Measurements from ENCODE around the gene GPR146. TPM values are rescaled to one million over a fixed set of nuclear protein-coding genes. Genes with fewer than 3 reads are reported as not detected.

The GPR146 gene
- polyA plus RNA-seq, 6 donors from 2014 or later = 2.0 to 9.7 (median 3.9) TPM

- Mint-ChIP-seq H3K27ac (peak overlapping the region in 1 of 6 donors; percentile 27), H3K36me3 (no peaks in the 10 kb centered on the region), H3K4me3 (peak overlapping the region in 2 of 8 donors; percentile 26 to 68), H3K9me3 (no peaks in the 10 kb centered on the region), H3K27me3 (peaks cover 9 to 28% (median 19%) of the 10 kb centered on the region in 3 donors), H3K4me1 (peaks cover 17 to 32% (median 28%) of the 10 kb centered on the region in 3 donors)
- DNase-seq (no peak), ATAC-seq (ENCODE audit: low read depth in 2 of 2) (no peak)
Observed at GRCh38 chr7:1046722-1047679, 2.7 kb downstream of the GPR146 start.

- peaks cover 12 to 36% (median 19%) of the 10 kb centered on the region in 3 donors for H3K27me3 Mint-ChIP-seq
- no peaks in the 10 kb centered on the region for H3K36me3 Mint-ChIP-seq
- H3K4me3 Mint-ChIP-seq = no peak overlapping the region
- no peaks in the 10 kb centered on the region for H3K9me3 Mint-ChIP-seq
- H3K4me1 Mint-ChIP-seq = peaks cover 12 to 26% (median 22%) of the 10 kb centered on the region in 3 donors
- peak overlapping the region in 1 of 6 donors; percentile 24 for H3K27ac Mint-ChIP-seq
- no peak for ATAC-seq (ENCODE audit: low read depth in 2 of 2)
- DNase-seq = no peak
Observed at GRCh38 chr7:1049006-1049741, 4.8 kb downstream of the GPR146 start.

GRCh38 chr7:1049801-1050200 lies 5.5 kb downstream of the GPR146 start:
- peaks cover 18 to 42% (median 19%) of the 10 kb centered on the region in 3 donors for H3K27me3 Mint-ChIP-seq
- DNase-seq (no peak), ATAC-seq (ENCODE audit: low read depth in 2 of 2) (no peak)
- H3K4me3 Mint-ChIP-seq = no peak overlapping the region
- H3K9me3 Mint-ChIP-seq = no peaks in the 10 kb centered on the region
- peaks cover 13 to 27% (median 26%) of the 10 kb centered on the region in 3 donors for H3K4me1 Mint-ChIP-seq
- peak overlapping the region in 1 of 6 donors; percentile 56 for H3K27ac Mint-ChIP-seq
- H3K36me3 Mint-ChIP-seq = no peaks in the 10 kb centered on the region

- ATAC-seq (ENCODE audit: low read depth in 2 of 2) (no peak), DNase-seq (no peak)
- Mint-ChIP-seq H3K27ac (no peak overlapping the region), H3K4me3 (no peak overlapping the region), H3K4me1 (peaks cover 13 to 27% (median 26%) of the 10 kb centered on the region in 3 donors), H3K36me3 (no peaks in the 10 kb centered on the region), H3K27me3 (peaks cover 24 to 48% (median 25%) of the 10 kb centered on the region in 3 donors), H3K9me3 (no peaks in the 10 kb centered on the region)
Observed at GRCh38 chr7:1050254-1050906, 6.0 kb downstream of the GPR146 start.

- ATAC-seq (ENCODE audit: low read depth in 2 of 2) (no peak), DNase-seq (no peak)
- H3K27me3 Mint-ChIP-seq = peaks cover 30 to 55% (median 31%) of the 10 kb centered on the region in 3 donors
- H3K27ac Mint-ChIP-seq = no peak overlapping the region
- peaks cover 14 to 33% (median 28%) of the 10 kb centered on the region in 3 donors for H3K4me1 Mint-ChIP-seq
- no peaks in the 10 kb centered on the region for H3K36me3 Mint-ChIP-seq
- H3K4me3 Mint-ChIP-seq = no peak overlapping the region
- H3K9me3 Mint-ChIP-seq = no peaks in the 10 kb centered on the region
Observed at GRCh38 chr7:1050956-1051690, 6.8 kb downstream of the GPR146 start.

- peaks cover 17 to 38% (median 29%) of the 10 kb centered on the region in 3 donors for H3K4me1 Mint-ChIP-seq
- H3K27me3 Mint-ChIP-seq = peaks cover 29 to 62% (median 31%) of the 10 kb centered on the region in 3 donors
- peak overlapping the region in 1 of 8 donors; percentile 4 for H3K4me3 Mint-ChIP-seq
- no peak overlapping the region for H3K27ac Mint-ChIP-seq
- H3K36me3 Mint-ChIP-seq = no peaks in the 10 kb centered on the region
- ATAC-seq (ENCODE audit: low read depth in 2 of 2) = no peak
- H3K9me3 Mint-ChIP-seq = no peaks in the 10 kb centered on the region
- DNase-seq = no peak
Observed at GRCh38 chr7:1052031-1052818, 7.9 kb downstream of the GPR146 start.

GRCh38 chr7:1053002-1053411 lies 8.7 kb downstream of the GPR146 start:
- Mint-ChIP-seq H3K9me3 (no peaks in the 10 kb centered on the region), H3K27ac (no peak overlapping the region), H3K4me1 (peaks cover 17 to 38% (median 29%) of the 10 kb centered on the region in 3 donors)

GRCh38 chr7:1053816-1054370 lies 9.5 kb downstream of the GPR146 start:
- Mint-ChIP-seq H3K4me1 (peaks cover 16 to 39% (median 29%) of the 10 kb centered on the region in 3 donors), H3K9me3 (no peaks in the 10 kb centered on the region), H3K36me3 (no peaks in the 10 kb centered on the region), H3K27me3 (peaks cover 23 to 72% (median 31%) of the 10 kb centered on the region in 3 donors), H3K4me3 (peak overlapping the region in 3 of 8 donors; percentile 32 to 68 (median 56)), H3K27ac (no peak overlapping the region)
- ATAC-seq (ENCODE audit: low read depth in 2 of 2) = no peak
- DNase-seq = no peak

More at GRCh38 chr7:1053002-1053411, 8.7 kb downstream of the GPR146 start:
- Mint-ChIP-seq H3K36me3 (no peaks in the 10 kb centered on the region), H3K4me3 (no peak overlapping the region), H3K27me3 (peaks cover 27 to 70% (median 31%) of the 10 kb centered on the region in 3 donors)
- no peak for ATAC-seq (ENCODE audit: low read depth in 2 of 2)
- no peak for DNase-seq

GRCh38 chr7:1054438-1054837 lies 10.1 kb downstream of the GPR146 start:
- peak overlapping the region in 4 of 8 donors; percentile 32 to 84 (median 70) for H3K4me3 Mint-ChIP-seq
- no peaks in the 10 kb centered on the region for H3K9me3 Mint-ChIP-seq
- DNase-seq (no peak), ATAC-seq (ENCODE audit: low read depth in 2 of 2) (no peak)
- H3K36me3 Mint-ChIP-seq = no peaks in the 10 kb centered on the region
- peaks cover 13 to 39% (median 24%) of the 10 kb centered on the region in 3 donors for H3K4me1 Mint-ChIP-seq
- H3K27me3 Mint-ChIP-seq = peaks cover 24 to 72% (median 31%) of the 10 kb centered on the region in 3 donors
- H3K27ac Mint-ChIP-seq = peak overlapping the region in 1 of 6 donors; percentile 88

GRCh38 chr7:1054861-1055450 lies 10.6 kb downstream of the GPR146 start:
- Mint-ChIP-seq H3K4me1 (peaks cover 13 to 41% (median 27%) of the 10 kb centered on the region in 3 donors), H3K9me3 (peaks cover 0 to under 1% (median 0%) of the 10 kb centered on the region in 7 donors), H3K27ac (peak overlapping the region in 5 of 6 donors; percentile 59 to 88 (median 70)), H3K27me3 (peaks cover 24 to 71% (median 31%) of the 10 kb centered on the region in 3 donors), H3K36me3 (no peaks in the 10 kb centered on the region), H3K4me3 (peak overlapping the region in 7 of 8 donors; percentile 42 to 84 (median 71))
- DNase-seq (peak; percentile 50), ATAC-seq (ENCODE audit: low read depth in 2 of 2) (peak; percentile 60 to 71)

- peaks cover 24 to 73% (median 31%) of the 10 kb centered on the region in 3 donors for H3K27me3 Mint-ChIP-seq
- H3K4me1 Mint-ChIP-seq = peaks cover 13 to 44% (median 33%) of the 10 kb centered on the region in 3 donors
- H3K27ac Mint-ChIP-seq = peak overlapping the region in 5 of 6 donors; percentile 59 to 88 (median 70)
- peaks cover 0 to 1% (median 0%) of the 10 kb centered on the region in 7 donors for H3K9me3 Mint-ChIP-seq
- ATAC-seq (ENCODE audit: low read depth in 2 of 2) (peak; percentile 2 to 11), DNase-seq (no peak)
- H3K4me3 Mint-ChIP-seq = peak overlapping the region in 6 of 8 donors; percentile 56 to 84 (median 72)
- no peaks in the 10 kb centered on the region for H3K36me3 Mint-ChIP-seq
Observed at GRCh38 chr7:1055491-1055955, 11.2 kb downstream of the GPR146 start.
